ENCODE data around the gene MVK. TPM values are rescaled to one million over a fixed set of nuclear protein-coding genes. Genes with fewer than 3 reads are reported as not detected.

Gene MVK
- total RNA-seq, 1 experiment from 2014 or later: 19.2 TPM

DNA sequence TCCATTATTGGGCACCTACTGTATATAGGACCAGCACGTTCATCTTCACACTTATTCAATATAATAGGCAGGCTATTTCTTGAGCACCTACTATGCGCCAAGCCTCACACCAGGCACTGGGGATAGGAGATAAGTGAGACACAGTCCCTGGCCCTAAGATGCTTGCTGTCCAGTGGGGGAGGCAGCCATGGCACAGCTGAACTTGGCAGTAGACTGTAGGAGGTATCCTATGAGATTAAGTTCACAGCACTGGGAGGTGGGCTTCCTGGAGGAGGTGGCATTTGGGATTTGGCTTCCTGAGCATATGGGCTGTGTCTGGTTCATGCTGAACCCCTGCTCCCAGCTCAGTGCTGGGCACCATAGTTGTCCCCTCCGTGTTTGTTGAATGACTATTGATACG lies 65.1 kb downstream of the MVK start:
- Histone ChIP-seq H4K20me1 (ENCODE audit: control insufficient read depth, insufficient read depth, insufficient read length) (peaks cover 2% of the 10 kb centered on the region), H2BK15ac (ENCODE audit: low read depth, low read length) (no peak overlapping the region), H4K91ac (ENCODE audit: insufficient read length, low read depth, low read length) (no peak overlapping the region), H3K18ac (ENCODE audit: insufficient read length, low read depth, low read length) (no peak overlapping the region), H3K9ac (ENCODE audit: extremely low read depth, insufficient read length, low read length) (no peak overlapping the region), H3K56ac (ENCODE audit: insufficient read length, low read depth, low read length) (no peak overlapping the region), H3K27ac (ENCODE audit: insufficient read length, low read depth, low read length) (no peak overlapping the region), H4K8ac (replicated peaks; ENCODE audit: insufficient read length, low read depth, low read length) (no peak overlapping the region), H3K23ac (ENCODE audit: insufficient read length, low read depth, low read length) (no peak overlapping the region), H3K4me1 (ENCODE audit: insufficient read depth, low read length) (no peaks in the 10 kb centered on the region; the same call in 1 of the 2 replicates), H2BK12ac (ENCODE audit: insufficient read length, low read depth, low read length) (no peak overlapping the region), H3K9me3 (ENCODE audit: control insufficient read depth, low read depth, low read length) (no peaks in the 10 kb centered on the region), H2BK120ac (ENCODE audit: low read depth, low read length, poor library complexity, severe bottlenecking) (no peak overlapping the region), H3T11ph (ENCODE audit: low read length) (no peak overlapping the region), H3K4ac (ENCODE audit: low read depth, low read length) (no peak overlapping the region), H4K5ac (ENCODE audit: insufficient read length, low read depth, low read length) (no peak overlapping the region), H2BK5ac (ENCODE audit: insufficient read length, low read length) (no peak overlapping the region), H3K23me2 (ENCODE audit: insufficient read length, low read depth, low read length, poor library complexity, severe bottlenecking) (no peaks in the 10 kb centered on the region), H3K4me2 (ENCODE audit: insufficient read depth, insufficient read length, low read length) (no peak overlapping the region), H3K79me2 (ENCODE audit: insufficient read depth, low read length) (no peaks in the 10 kb centered on the region), H3K27me3 (ENCODE audit: insufficient read depth, low read length) (no peaks in the 10 kb centered on the region), H2AK5ac (ENCODE audit: insufficient read length, low read length) (no peak overlapping the region), H3K14ac (ENCODE audit: insufficient read depth, low read length) (no peak overlapping the region), H3K79me1 (ENCODE audit: insufficient read depth, low read depth, low read length, poor library complexity, severe bottlenecking) (no peaks in the 10 kb centered on the region), H2AFZ (ENCODE audit: low read length) (no peak overlapping the region), H2BK20ac (ENCODE audit: low read depth, low read length, poor library complexity, severe bottlenecking) (no peak overlapping the region)
- no peak for DNase-seq
- Mint-ChIP-seq H3K27ac (no peak overlapping the region), H3K4me3 (no peak overlapping the region), H3K4me1 (peaks cover 4 to 5% of the 10 kb centered on the region in 2 experiments; a peak in 2 of 4 replicates), H3K27me3 (ENCODE audit: low read depth) (peaks cover 2% of the 10 kb centered on the region; the same call in 1 of the 2 replicates), H3K36me3 (ENCODE audit: insufficient read depth in 1 of 3, low read depth in 3 of 3) (peaks cover 0 to 10% (median 0%) of the 10 kb centered on the region in 3 experiments; a peak in 2 of 7 replicates), H3K9me3 (peaks cover 4 to 13% of the 10 kb centered on the region in 2 experiments; a peak in 4 of 5 replicates)
- no CpG with 5 or more reads among the region's 4 CpGs for WGBS (ENCODE audit: extremely low coverage, insufficient read length, low lambda C conversion rate)
- TF ChIP-seq, protein P1, sequence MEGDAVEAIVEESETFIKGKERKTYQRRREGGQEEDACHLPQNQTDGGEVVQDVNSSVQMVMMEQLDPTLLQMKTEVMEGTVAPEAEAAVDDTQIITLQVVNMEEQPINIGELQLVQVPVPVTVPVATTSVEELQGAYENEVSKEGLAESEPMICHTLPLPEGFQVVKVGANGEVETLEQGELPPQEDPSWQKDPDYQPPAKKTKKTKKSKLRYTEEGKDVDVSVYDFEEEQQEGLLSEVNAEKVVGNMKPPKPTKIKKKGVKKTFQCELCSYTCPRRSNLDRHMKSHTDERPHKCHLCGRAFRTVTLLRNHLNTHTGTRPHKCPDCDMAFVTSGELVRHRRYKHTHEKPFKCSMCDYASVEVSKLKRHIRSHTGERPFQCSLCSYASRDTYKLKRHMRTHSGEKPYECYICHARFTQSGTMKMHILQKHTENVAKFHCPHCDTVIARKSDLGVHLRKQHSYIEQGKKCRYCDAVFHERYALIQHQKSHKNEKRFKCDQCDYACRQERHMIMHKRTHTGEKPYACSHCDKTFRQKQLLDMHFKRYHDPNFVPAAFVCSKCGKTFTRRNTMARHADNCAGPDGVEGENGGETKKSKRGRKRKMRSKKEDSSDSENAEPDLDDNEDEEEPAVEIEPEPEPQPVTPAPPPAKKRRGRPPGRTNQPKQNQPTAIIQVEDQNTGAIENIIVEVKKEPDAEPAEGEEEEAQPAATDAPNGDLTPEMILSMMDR (conservative IDR thresholded peaks at IDR 0.05): no peak

Data from H9 (cell line).